Measurements from ENCODE around the gene SLC25A44.

The SLC25A44 gene

GRCh38 chr1:156260896-156261295 lies 67.0 kb downstream of the SLC25A44 start:
- Histone ChIP-seq H3K27ac (ENCODE audit: low read depth in 2 of 2, low read length in 2 of 2) (no peak overlapping the region), H3K9ac (ENCODE audit: low read depth in 1 of 2, low read length in 2 of 2) (no peak overlapping the region), H3K4me3 (ENCODE audit: low read length in 2 of 2) (no peak overlapping the region), H3K27me3 (ENCODE audit: control insufficient read depth in 2 of 2, insufficient read depth in 2 of 2, low read length in 2 of 2) (no peaks in the 10 kb centered on the region), H3K4me1 (ENCODE audit: control insufficient read depth in 2 of 2, insufficient read depth in 2 of 2, low read length in 2 of 2) (no peaks in the 10 kb centered on the region), H3K9me3 (ENCODE audit: control insufficient read depth in 2 of 2, low read length in 2 of 2) (no peaks in the 10 kb centered on the region), H3K36me3 (ENCODE audit: control insufficient read depth in 2 of 2, insufficient read depth in 2 of 2, low read length in 2 of 2) (peaks cover 70 to 82% of the 10 kb centered on the region in 2 donors)
